ENCODE measurements around the gene CHMP3. TPM values are rescaled to one million over a fixed set of nuclear protein-coding genes. Genes with fewer than 3 reads are reported as not detected.
"Not testable (repeated sequence)": the region's sequence is repeated elsewhere in the genome, so short reads cannot be mapped to it uniquely, and the experiment has no call there.

CHMP3 gene
- 52.6 and 57.1 TPM in 2 replicates for polyA plus RNA-seq (2014; cell fraction: cytosol; rRNA removed)
- polyA plus RNA-seq (2014; cell fraction: nucleus; rRNA removed) = 18.4 and 25.1 TPM in 2 replicates

DNA sequence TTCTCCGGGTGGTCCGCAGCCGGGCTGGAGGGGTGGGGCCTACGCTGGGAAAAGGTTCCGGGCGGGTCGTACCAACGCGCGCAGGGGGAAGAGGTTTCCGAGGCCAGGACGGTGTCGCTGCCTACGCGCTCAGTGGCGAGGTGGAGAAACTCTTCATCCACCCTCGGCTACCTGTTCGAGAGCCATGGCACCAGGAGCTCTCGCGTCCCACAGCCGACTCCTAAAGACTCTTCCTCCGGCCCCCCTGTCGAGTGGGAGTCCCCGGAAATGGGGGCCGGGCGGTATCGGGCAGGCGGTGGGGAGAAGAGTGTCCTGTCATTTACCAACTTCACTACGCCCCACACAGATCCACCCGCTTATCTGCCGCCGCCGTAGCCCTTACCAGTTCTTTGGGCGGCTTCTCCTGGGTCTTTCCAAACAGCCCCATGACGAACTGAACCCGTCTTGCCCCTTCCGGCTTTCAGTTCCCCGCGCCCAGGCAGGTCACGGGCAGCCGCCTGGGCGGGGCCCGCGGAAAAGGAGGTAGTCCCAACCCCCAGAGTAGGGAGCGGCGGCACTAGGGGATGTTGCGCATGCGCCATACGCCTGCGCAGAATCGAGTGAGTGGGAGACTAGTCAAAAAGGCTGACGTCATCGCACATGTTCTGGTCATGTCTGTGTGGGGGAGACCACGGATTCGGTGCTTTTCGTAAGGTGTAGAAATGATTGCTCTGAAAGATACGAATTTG is at the start of gene CHMP3:
CHMP3 (minus strand) TSS at position 522 of the 728 bp plus-strand sequence; CDS start at position 427, 95 bp downstream.
- DNase-seq (ENCODE audit: low spot score) = peak; percentile 97

DNA sequence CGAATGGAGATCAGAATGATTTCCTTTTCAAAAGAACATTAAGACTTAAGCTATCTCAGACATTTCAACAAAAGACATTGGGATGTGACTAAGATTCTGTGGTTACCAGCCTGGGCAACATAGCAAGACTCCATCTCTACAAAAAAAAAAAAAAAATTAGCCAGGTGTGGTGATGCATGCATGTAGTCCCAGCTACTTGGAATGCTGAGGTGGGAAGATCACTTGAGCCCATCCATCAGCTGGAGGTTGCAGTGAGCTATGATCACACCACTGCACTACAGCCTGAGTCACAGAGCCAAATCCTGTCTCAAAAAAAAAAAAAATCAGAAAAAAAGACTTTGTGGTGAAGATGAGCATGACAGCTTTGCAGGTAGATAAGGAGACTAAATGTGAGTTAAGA is 47.6 kb upstream of the CHMP3 start:
- DNase-seq (ENCODE audit: low spot score) = no peak

DNA sequence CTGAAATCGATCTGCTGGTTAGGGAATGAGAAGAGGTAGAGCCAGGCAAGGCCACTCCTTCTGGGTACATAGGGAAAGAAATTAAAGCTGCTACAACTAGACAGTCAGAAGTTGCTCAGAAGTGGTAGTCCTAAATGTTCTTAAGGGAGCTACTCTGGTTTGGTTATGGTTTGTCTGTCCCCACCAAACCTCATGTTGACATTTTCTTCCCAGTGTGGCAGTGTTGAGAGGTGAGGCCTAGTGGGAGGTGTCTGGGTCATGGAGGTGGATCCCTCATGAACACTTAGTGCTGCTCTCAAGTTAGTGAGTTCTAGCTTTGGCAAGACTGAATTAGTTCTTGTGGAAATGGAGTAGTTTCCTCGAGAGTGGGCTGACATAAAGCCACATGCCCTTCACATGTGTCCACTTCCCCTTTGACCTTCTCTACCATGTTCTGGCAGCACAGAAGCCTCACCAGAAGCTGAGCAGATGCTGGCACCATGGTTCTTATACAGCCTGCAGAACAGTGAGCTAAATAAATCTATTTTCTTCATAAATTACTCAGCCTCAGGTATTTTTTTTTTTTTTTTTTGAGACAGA is 45.7 kb upstream of the CHMP3 start:
- DNase-seq (ENCODE audit: low spot score) = no peak

DNA sequence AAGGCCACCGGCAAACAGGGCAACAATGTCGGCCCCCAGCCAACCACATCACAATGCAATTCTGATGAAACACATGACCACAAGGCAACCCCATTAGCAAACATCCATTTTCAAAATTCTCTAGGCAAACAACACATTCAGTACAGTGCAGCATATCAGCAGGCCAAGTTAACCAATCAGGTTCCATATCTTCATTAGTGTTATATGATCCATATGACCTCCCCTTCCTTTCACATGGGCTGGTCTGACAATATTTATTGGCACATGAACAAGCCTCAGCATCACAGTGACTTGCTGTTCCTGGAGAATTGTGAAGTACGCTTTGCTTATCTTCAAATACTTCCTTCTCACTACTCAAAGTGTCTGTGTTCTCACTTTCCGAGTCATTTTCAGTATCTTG is 40.7 kb upstream of the CHMP3 start:
- DNase-seq (ENCODE audit: low spot score) = no peak

DNA sequence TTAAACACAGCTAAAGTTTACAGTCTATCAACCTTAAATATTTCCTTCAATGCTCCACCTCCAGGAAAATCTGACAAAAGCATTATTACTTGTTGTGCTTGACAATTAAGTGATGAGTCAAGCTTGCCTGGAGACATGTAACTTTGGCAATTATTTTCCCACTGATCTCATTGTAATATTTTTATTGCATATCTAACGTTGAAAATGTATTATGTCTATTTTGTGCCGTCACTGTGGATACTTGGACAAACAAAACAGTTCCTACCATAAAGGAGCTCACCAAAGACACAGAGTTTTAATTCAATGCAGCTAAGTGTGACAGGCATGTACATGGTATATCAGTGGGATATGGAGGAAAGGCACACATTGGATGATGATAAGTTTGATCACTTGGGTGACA is 35.7 kb upstream of the CHMP3 start:
- no peak for DNase-seq (ENCODE audit: low spot score)

DNA sequence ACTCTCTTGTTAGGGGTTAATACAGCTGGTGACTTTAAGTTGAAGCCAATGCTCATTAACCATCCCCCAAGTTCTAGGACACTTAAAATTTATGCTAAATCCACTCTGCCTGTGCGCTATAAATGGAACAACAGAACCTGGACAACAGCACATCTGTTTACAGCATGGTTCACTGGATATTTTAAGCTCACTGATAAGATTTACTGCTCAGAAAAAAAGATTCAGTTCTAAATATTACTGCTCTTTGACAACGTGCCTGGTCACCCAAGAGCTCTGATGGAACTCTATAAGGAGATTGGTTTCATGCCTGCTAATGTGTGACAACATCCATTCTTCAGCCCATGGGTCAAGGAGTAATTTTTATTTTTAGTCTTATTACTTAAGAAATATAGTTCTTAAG is 32.9 kb upstream of the CHMP3 start:
- no peak for DNase-seq (ENCODE audit: low spot score)

DNA sequence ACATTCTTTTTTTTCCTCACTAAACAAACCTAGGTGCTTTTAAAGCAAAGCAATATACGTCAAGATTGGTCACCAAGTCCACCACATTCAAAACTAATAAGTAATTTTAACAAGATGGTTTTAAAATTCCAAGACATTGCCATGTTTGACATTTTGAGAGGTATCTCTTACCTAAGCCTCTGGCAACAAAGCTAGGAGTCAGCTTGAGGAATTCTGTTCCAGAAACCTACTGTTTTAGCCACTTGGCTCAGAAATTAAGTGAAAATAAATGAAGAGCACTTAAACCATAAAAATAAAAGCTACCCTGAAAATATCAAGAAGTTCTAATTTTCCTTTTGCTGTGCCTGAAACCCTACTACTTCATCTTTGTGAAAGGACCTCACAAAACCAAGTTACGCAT is 30.0 kb upstream of the CHMP3 start:
- no peak for DNase-seq (ENCODE audit: low spot score)

DNA sequence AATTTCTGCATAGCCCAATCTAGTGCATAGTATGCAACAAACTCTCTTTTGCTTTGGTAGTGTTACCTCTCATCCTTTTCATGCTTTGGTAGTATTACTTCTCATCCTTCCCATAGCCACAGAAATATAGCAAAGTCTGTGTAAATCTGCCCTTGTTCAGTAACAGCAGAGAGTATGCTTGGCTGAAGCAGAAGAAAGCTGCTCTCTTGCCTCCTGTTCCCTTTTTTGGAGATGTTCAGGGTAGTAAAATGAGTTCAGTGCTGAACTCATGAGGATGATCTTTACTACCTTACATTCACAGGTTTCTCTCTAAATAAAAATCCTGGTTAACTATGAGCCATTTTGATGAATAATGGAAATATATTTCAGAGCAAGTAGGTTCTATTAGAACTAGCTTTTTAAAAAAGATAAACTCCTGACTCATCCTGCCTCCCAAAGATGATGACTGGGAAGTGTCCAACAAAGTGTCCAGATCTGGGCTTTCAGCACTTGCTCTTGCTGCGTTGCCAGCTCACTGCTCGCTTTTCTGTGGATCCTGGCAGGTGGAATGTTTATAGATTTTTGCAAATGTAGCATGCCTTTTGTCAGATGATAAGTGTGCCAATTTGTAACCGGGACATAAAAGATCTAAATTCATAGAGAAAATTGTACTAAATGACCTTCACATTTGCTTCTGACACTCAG is 29.4 kb upstream of the CHMP3 start:
- no peak for DNase-seq (ENCODE audit: low spot score)

DNA sequence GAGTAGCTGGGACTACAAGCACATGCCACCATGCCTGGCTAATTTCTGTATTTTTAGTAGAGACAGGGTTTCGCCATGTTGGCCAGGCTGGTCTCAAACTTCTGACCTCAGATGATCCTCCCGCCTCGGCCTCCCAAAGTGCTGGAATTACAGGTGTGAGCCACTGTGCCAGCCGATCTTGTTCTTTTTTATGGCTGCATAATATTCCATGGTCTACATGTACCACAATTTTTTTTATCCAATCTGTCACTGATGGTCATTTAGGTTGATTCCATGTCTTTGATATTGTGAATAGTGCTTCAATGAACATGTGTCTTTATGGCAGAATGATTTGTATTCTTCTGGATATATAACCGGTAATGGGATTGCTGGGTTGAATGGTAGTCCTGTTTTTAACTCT is 26.5 kb upstream of the CHMP3 start:
- not testable (repeated sequence) for DNase-seq (ENCODE audit: low spot score)

DNA sequence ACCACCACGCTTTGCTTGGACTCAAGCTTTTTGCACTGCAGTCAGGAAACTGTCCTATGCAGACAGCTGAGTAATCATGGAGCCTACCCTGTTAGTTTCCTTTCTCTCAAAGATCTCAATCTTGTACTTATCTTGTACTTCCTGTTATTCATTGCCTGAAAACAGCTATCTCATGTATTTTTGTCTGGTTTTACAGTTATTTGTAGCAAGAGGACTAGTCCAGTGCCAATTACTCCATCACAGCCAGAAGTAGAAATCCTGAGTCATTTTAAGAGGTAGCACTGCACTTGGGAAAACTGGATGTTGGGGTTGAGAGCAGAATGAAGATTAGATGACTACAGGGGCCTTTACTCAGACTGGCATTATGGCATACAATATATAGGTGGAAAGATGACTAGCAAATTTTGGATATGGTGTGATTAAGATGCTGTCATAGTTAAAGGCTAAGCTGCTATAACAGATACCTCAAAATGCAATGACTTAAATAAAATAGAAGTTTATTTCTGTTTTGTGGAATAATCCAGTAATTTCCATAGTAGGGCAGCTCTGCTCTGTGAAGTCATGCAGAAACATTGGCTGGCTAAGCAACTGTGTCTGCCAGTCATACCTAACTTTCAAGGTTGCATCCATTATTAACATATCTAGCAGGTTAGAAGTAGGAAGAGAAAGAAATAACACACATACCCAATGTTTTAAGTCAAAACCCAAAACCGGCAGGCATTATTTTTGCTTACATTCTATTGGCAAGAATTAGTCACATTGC is 21.1 kb upstream of the CHMP3 start:
- DNase-seq (ENCODE audit: low spot score) = no peak

DNA sequence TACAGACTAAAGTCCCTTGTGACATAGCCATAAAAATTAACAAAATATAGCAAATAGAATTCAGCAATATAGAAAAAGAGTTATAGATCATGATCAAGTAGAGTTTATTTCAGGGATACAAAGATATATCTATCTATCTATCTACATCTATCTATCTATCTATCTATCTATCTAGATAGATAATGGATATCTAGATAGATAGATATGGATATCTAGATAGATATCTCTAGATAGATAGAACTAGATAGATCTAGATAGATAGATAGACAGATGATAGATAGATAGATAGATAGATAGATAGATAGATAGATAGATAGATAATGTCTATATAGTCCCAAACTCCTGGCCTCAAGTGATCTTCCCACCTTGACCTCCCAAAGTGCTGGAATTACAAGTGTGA is 17.3 kb upstream of the CHMP3 start:
- DNase-seq (ENCODE audit: low spot score) = no peak

DNA sequence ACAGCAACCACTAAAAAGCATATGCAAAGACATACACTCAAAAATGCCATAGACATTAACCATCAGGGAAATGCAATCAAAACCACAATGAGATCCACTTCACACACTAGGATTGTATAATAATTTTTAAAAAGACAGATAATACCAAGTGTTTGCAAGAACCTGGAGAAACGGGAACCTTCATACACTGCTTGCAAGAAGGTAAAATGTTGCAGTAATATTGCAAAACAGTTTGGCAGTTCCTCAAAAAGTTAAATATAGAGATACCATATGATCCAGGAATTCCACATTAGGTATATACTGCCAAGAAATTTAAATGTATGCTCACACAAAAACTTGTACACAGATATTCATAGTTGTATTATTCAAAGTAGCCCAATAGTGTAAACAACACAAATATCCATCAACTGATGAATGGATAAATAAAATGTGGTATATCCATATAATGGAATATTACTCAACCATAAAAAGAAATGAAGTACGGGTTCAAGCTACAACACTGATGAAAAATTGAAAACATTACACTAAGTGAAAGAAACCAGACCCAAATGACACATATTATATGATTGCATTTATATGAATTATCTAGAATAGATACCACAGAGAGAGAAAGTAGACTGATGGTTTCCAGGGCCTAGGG is 14.7 kb upstream of the CHMP3 start:
- DNase-seq (ENCODE audit: low spot score) = no peak

DNA sequence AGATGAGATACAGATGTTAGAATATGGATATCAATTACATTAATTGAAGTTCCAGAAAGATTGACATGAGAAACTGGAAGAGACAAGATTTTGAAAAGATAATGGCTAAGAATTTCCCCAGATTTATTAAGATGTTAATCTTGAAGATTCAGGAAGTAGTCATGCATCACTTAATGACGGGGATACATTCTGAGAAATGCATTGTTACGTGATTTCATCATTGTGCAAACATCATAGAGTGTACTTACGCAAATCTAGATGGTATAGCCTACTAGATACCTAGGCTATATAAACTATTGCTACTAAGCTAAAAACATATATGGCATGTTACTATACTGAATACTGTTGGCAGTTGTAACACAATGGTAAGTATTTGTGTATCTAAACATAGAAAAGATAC is 6.8 kb upstream of the CHMP3 start:
- no peak for DNase-seq (ENCODE audit: low spot score)

DNA sequence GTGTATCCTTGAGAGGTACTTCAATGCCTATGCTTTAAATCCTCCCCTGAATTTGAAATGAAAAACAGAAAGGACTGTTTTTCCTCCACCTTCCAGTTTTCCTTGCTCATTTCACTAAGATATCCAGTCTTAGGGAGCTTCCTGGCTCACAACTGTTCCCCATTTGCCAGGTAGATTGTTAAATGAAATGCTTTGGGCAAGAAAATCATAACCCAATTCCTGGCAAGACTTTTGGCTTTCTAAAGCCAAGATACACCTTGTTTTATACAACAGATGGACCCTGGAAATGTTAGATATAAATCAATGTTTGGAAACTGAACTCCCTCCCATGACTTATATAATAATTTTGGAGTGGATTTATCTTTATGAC is 3.6 kb upstream of the CHMP3 start:
- DNase-seq (ENCODE audit: low spot score) = no peak

DNA sequence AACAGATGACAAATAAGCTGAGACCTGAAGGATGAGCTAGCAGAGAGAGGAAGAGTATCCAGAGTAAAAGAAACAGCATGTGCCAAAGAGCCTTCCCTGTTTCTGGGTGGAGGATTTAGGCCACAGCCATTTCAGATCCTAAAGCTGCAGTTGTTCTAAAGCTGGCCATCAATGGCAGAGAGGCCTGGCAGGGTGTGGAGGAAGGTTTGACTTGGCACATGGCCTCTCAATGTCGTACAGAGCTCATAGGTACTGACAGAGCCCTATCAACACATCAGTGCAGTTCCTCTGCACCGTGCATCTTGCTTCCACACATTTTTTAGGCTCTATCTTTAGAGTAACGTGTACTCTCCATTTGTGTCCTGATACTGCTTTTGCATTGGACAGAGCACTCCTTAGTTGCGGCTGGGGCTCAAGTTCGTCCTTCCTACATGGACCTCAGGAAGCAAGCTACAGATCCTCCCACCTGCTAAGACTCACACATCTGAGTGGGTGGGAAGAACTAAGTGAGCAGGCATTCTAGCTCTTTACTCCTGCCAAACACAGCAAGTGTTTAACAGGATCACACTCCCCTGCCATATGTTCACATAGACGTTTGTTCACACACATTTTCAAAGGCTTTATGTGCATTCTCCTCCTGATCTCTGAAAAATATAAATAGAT is 3.0 kb upstream of the CHMP3 start:
- DNase-seq (ENCODE audit: low spot score) = no peak

DNA sequence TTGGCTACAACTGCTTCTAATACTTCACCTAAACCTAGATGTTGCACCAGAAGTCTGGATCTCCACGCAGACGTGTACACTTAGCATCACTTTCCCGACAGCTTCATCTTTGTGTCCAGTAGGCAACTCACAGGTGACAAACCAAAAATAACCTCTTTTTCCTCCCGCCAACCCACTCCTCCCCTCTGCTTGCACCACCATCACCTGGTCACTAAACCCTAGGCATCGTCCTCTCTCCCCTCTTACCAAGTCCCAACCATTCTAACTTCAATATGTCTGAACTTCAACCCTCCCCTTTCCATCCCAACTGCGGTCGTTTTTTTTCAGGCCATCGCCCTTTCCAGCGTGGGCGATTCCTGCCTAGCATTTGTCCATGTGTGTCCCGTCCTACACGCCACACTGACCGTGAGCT is 413 bp upstream of the CHMP3 start:
- no peak for DNase-seq (ENCODE audit: low spot score)

DNA sequence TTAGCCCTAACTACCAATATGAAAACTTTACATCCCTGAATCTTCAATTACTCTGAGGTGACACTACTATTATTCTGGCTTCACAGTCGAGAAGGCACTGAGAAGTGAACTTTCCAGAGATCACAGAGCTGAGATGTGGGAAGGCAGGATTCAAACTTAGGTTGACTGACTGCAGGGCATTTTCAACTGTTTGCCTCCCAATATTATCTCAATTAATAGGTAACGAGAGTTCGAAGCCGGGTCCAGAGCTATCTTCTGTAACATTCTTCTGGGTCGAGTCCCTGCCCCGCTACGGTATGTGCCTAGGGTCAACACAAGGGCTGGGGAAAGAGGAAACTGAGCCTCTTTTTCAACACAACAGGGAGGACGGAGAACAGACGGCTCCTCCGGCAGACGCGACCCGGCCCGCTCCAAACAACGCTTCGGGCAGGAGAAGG is 740 bp downstream of the CHMP3 start:
- no peak for DNase-seq (ENCODE audit: low spot score)

DNA sequence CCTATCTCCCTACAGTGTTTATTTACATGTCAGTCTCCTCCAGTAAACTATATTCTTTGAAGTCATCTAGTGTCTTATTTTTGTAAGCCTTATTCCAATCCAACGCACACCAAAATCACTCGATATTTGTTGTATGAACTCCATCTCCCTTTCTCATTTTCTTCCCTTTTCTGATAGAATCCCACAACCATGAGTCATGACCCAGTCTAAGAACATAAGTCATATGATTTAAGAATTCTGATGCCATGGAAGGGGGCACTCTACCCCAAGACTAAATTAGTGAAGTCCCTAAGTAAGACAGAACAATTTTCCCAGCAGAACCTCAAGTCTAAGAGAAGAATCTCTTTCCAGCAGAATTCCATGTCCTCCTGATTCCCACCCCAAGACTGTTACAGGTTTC is 5.4 kb downstream of the CHMP3 start:
- DNase-seq (ENCODE audit: low spot score) = no peak

DNA sequence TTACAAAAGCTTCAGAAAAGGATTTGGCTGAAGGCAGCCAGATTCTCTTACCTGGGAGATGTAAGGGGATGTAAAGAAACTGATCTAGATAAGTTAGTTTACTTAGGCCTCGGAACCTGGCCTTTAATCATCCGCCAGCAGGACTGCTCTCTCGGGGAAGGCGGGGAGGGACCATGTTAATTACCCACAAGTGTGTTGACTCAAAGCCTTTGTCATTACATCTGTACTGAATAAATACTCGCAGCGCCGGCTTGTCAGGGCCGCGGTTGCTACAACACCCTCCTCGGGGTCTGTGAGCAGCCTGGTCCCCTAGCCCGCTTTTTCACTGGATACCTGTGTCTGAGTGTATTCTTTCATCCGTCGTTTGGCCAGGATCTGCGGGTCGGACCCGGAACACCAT is 6.7 kb downstream of the CHMP3 start:
- DNase-seq (ENCODE audit: low spot score) = peak; percentile 10

DNA sequence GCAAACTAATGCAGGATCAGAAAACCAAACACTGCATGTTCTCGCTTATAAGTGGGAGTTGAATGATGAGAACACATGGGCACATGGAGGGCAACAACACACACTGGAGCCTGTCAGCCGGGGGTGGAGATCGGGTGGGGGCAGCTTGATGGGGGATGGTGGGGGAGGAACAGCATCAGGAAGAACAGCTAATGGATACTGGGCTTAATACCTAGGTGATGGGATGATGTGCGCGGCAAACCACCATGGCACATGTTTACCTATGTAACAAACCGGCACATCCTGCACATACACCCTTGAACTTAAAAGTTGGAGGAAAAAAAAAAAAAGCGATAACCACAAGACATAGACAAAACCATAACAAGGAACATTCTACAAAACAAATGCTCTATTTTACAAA is 10.4 kb downstream of the CHMP3 start:
- DNase-seq (ENCODE audit: low spot score) = no peak

Measured in SK-N-DZ (cell line).